Glutamatergic neuron (in vitro differentiated cells): ENCODE results near the gene SMARCA2. TPM values are rescaled to one million over a fixed set of nuclear protein-coding genes. Genes with fewer than 3 reads are reported as not detected.

ENCODE experiments used
- DNase-seq: peaks from one replicate; pipeline ENCODE4 v3.0.0; 2022
- H3K27ac Mint-ChIP-seq: one replicate; pipeline ENCODE4 v1.8.0; 2020; ENCODE audit warnings: mild to moderate bottlenecking, mixed read lengths, inconsistent platforms; ENCODE audit not compliant: unreplicated experiment
- H3K27me3 Mint-ChIP-seq: one replicate; pipeline ENCODE4 v1.8.0; 2020; ENCODE audit warnings: mild to moderate bottlenecking, moderate library complexity, mixed read lengths, inconsistent platforms; ENCODE audit not compliant: unreplicated experiment
- H3K36me3 Mint-ChIP-seq: one replicate; pipeline ENCODE4 v1.8.0; 2020; ENCODE audit warnings: mild to moderate bottlenecking, mixed read lengths, inconsistent platforms; ENCODE audit not compliant: unreplicated experiment
- H3K4me1 Mint-ChIP-seq: one replicate; pipeline ENCODE4 v1.8.0; 2020; ENCODE audit warnings: mild to moderate bottlenecking, low read depth, mixed read lengths, inconsistent platforms; ENCODE audit not compliant: unreplicated experiment
- H3K4me3 Mint-ChIP-seq: one replicate; pipeline ENCODE4 v1.8.0; 2020; ENCODE audit warnings: mild to moderate bottlenecking, mixed read lengths, inconsistent platforms; ENCODE audit not compliant: unreplicated experiment
- H3K9me3 Mint-ChIP-seq: one replicate; pipeline ENCODE4 v1.8.0; 2020; ENCODE audit warnings: mild to moderate bottlenecking, moderate library complexity, mixed read lengths, inconsistent platforms; ENCODE audit not compliant: unreplicated experiment
- CTCF ChIP-seq: fragments of 200-600 bp; sonication (generic); IDR thresholded peaks from one replicate; pipeline ENCODE4 v1.5.0; 2021; ENCODE audit not compliant: partially characterized antibody, unreplicated experiment
- total RNA-seq: library from RNA; stranded (reverse); fragmentation: NEBNext Ultra II Directional; extraction: Animal tissue kit (Norgen Biotek cat#: 25700); gene quantifications from one replicate; pipeline ENCODE4 v1.2.1, GENCODE V29; 2021; ENCODE audit not compliant: unreplicated experiment

SMARCA2 gene
- total RNA-seq, 1 donor from 2014 or later = 14.5 TPM

DNA sequence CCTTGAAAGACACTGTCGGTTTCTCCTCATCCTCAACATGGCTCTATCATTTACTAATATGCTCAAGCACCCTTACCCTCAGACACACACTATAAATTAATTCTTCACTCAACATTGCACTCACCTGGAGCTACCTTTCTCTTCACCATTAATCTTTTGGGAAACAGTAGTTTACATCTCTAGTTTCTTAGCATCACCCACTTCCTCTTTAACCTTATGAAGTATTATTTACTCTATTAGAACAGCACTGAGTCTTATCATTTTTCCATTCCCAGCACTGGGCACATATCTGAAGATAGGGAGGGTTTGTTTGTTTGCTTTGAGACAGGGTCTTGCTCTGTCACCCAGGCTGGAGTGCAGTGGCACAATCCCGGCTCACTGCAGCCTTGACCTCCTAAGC, 213.5 kb downstream of the SMARCA2 start:
- no peak for TF ChIP-seq CTCF
- no peak overlapping the region for H3K27ac Mint-ChIP-seq
- DNase-seq = no peak
- H3K9me3 Mint-ChIP-seq = no peaks in the 10 kb centered on the region
- H3K4me3 Mint-ChIP-seq = no peak overlapping the region
- H3K4me1 Mint-ChIP-seq = peaks cover 4% of the 10 kb centered on the region
- H3K27me3 Mint-ChIP-seq = peaks cover 2% of the 10 kb centered on the region
- no peaks in the 10 kb centered on the region for H3K36me3 Mint-ChIP-seq

DNA sequence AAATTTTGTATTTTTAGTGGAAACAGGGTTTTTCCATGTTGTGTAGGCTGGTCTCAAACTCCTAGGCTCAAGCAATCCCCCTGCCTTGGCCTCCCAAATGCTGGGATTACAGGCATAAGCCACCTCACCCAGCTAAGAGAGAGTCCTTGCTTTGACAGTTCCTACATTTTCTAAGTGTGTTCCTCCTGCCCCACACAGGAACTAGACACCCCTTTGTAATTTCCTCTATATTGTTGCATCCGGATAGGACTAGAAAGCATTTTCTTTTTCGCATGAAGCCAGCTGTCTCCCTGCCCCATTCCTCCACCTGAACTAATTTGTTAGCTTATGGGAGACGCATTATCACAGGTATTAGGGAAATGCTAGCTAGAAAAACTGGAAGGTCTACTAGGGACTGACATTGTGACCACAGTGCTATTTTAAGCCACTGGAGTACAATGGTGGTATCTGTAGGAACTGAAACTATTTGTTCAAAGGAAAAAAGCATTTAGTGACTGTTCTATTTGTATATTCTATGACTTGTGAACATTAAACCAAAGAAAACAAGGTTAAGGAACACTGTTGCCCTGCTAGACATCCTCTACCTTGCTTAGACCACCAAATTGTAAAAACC, 214.1 kb downstream of the SMARCA2 start:
- Mint-ChIP-seq H3K27me3 (peaks cover 2% of the 10 kb centered on the region), H3K4me1 (peaks cover 6% of the 10 kb centered on the region), H3K9me3 (no peaks in the 10 kb centered on the region), H3K36me3 (no peaks in the 10 kb centered on the region), H3K4me3 (no peak overlapping the region), H3K27ac (no peak overlapping the region)
- DNase-seq = no peak
- no peak for TF ChIP-seq CTCF

- H3K27me3 Mint-ChIP-seq = peaks cover 2% of the 10 kb centered on the region
- no peak overlapping the region for H3K4me3 Mint-ChIP-seq
- DNase-seq = no peak
- H3K27ac Mint-ChIP-seq = no peak overlapping the region
- H3K4me1 Mint-ChIP-seq = peaks cover 18% of the 10 kb centered on the region
- H3K9me3 Mint-ChIP-seq = peaks cover 2% of the 10 kb centered on the region
- H3K36me3 Mint-ChIP-seq = no peaks in the 10 kb centered on the region
- TF ChIP-seq CTCF = no peak
These were observed 215.2 kb downstream of the SMARCA2 start for GRCh38 chr9:2230362-2230761.

DNA sequence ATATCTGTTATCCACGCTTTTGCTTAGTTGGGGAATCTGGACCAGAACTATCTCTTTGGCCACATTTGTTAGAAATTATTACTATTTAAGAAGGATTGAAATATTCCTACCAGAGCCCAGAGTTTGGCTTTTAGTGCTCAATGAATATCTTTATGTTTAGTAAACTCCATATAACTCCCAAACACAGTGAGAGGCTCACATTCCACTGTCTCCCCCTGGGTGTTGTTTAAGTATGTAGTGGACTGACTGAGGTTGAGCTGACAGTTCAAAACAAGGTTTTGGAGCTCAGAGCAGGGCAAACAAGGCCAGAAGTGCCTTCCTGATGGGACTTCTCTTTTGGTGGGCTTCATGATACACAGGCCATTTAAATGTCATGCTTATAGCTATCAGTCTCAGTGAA, 216.0 kb downstream of the SMARCA2 start:
- Mint-ChIP-seq H3K4me1 (peaks cover 19% of the 10 kb centered on the region), H3K36me3 (no peaks in the 10 kb centered on the region), H3K4me3 (no peak overlapping the region), H3K27me3 (peaks cover 2% of the 10 kb centered on the region), H3K27ac (no peak overlapping the region), H3K9me3 (peaks cover 2% of the 10 kb centered on the region)
- no peak for TF ChIP-seq CTCF
- DNase-seq = no peak

- Mint-ChIP-seq H3K27ac (no peak overlapping the region), H3K9me3 (peaks cover 2% of the 10 kb centered on the region), H3K36me3 (no peaks in the 10 kb centered on the region), H3K4me3 (no peak overlapping the region), H3K27me3 (peaks cover 2% of the 10 kb centered on the region), H3K4me1 (peaks cover 19% of the 10 kb centered on the region)
- DNase-seq = no peak
- TF ChIP-seq CTCF = no peak
These were observed 216.7 kb downstream of the SMARCA2 start for GRCh38 chr9:2231829-2232228.
